Measurements from ENCODE around the gene STAT4.

GRCh38 chr2:191195021-191195420, 44.2 kb upstream of the STAT4 start:
- TF ChIP-seq TAF1 (conservative IDR thresholded peaks at IDR 0.05) (no peak), RAD21 (IDR thresholded peaks at IDR 0.05) (no peak), CTCF (IDR thresholded peaks at IDR 0.05; ENCODE audit: low read depth, low read length, missing input control) (no peak), HNF4G (IDR thresholded peaks at IDR 0.05) (no peak), JUND (IDR thresholded peaks at IDR 0.05) (no peak), REST (IDR thresholded peaks at IDR 0.05) (no peak), FOXA1 (IDR thresholded peaks at IDR 0.05) (no peak)

All from liver (tissue), 3 donors.